AG04450 (cell line): ENCODE results near the gene FBXW7. TPM values are rescaled to one million over a fixed set of nuclear protein-coding genes. Genes with fewer than 3 reads are reported as not detected.

Experiments used
- CTCF ChIA-PET: fragments of 300-600, 350-600 bp; formaldehyde crosslinking; extraction: SDS; loops from one replicate; lab custom pipeline; 2022; ENCODE audit warnings: antibody characterized with exemption, inconsistent platforms; lab: Charles Lee
- POLR2A ChIA-PET: fragments of 350-600 bp; formaldehyde crosslinking; extraction: SDS; loops from one replicate; lab custom pipeline; 2021; ENCODE audit warnings: antibody characterized with exemption, inconsistent platforms; lab: Yijun Ruan, JAX
- DNase-seq: peaks from one replicate; pipeline ENCODE4 v3.0.0-alpha.2; 2011; ENCODE audit warnings: low read depth, low spot score
- H3K27ac ChIP-seq: one replicate; pipeline ENCODE4 v1.5.1; 2012; ENCODE audit warnings: low read depth, low read length, control low read depth
- H3K27me3 ChIP-seq: one replicate; pipeline ENCODE4 v1.6.0; 2012; ENCODE audit warnings: low read length; ENCODE audit not compliant: control insufficient read depth, insufficient read depth
- H3K4me3 ChIP-seq: 2 replicates; pipeline ENCODE4 v1.5.1; 2011; ENCODE audit warnings: mild to moderate bottlenecking, low read depth, low read length, control low read depth
- H3K9me3 ChIP-seq: 2 replicates; pipeline ENCODE4 v1.5.1; 2012; ENCODE audit warnings: low read length; ENCODE audit not compliant: control insufficient read depth, insufficient read depth
- CTCF ChIP-seq: IDR thresholded peaks from 2 replicates; pipeline ENCODE4 v1.5.1; 2011; ENCODE audit warnings: low read depth, low read length, control low read depth, inconsistent platforms
- polyA plus RNA-seq: library from polyadenylated mRNA; depleted of rRNA; stranded (reverse); fragments of >200 nt; gene quantifications from 2 replicates; pipeline ENCODE4 v1.2.3, GENCODE V29; 2011

FBXW7 gene
- polyA plus RNA-seq, 1 experiment = 16.3 TPM

DNA sequence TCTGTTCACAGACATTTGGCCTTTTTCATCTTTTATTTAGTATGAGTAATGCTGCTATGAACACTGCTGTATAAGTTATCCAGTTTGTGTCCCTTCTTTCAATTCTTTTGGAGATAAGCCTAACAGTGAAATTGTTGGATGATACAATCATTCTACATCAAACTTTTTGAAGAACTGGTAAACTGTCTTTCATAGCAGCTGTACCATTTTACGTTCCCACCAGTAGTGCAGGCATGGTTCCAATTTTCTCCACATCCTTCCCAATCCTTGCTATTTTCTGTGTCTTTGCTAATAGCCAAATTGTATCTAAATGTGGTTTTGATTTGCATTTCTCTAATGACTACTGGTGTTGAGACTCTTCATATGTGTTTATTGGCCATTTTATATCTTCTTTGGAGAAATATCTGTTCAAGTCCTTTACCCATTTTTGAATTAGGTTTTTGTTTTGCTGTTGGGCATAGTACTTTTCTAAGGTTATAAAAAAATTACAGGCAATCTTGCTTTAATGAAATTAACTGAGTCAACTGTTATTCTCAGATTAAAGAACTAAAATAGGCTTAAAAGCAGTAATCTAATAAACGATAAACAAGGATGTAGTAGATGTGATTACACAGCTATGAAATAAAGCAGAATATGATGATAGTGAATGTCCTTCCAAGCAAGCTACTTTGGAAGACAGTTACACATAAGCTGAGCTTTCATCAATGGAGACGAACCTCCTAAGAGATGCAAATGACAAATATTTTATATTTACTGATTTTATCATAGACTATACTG lies 57.2 kb downstream of the FBXW7 start:
- CTCF ChIA-PET = interaction anchor here (0.7 to 3.0 kb wide), 2 partner anchors 22 to 163 kb away, joined by 3 to 15 read pairs; no protein-coding TSS in a partner anchor
- POLR2A ChIA-PET = no interaction called here
- Histone ChIP-seq H3K9me3 (no peaks in the 10 kb centered on the region), H3K27me3 (no peaks in the 10 kb centered on the region), H3K4me3 (no peak overlapping the region), H3K27ac (no peak overlapping the region)
- no peak for TF ChIP-seq CTCF
- no peak for DNase-seq

DNA sequence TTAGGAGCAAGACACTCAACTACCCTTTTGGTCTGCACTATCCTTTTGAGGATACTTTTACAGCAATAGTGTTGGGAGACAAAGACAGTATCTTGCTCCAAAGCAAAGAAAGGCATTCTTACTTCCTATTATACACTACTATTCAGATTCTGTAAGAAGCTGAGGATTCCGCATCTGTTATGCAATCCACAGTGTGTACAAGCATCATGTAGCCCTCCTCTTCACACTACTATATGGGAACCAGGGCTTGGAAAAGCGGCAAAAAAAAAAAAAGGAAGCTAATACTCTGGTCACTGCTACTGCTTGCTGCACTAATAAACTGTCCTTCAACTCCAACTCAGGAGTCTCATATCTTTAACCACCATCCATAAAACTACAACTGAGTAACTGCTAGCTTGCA lies 59.1 kb downstream of the FBXW7 start:
- H3K4me3 ChIP-seq = no peak overlapping the region
- no peaks in the 10 kb centered on the region for H3K9me3 ChIP-seq
- no peak for DNase-seq
- ChIA-PET CTCF (interaction anchor here (0.6 to 3.0 kb wide), 3 partner anchors 11 to 24 kb away, joined by 3 to 15 read pairs (median 4); no protein-coding TSS in a partner anchor), POLR2A (interaction anchor here (0.6 kb wide), 1 partner anchor 59 kb away, joined by 3 read pairs; the partner anchor contains the start of gene FBXW7)
- TF ChIP-seq CTCF = no peak
- H3K27me3 ChIP-seq = no peaks in the 10 kb centered on the region
- H3K27ac ChIP-seq = no peak overlapping the region

- no peak for DNase-seq
- H3K27me3 ChIP-seq = no peaks in the 10 kb centered on the region
- H3K4me3 ChIP-seq = no peak overlapping the region
- no peak overlapping the region for H3K27ac ChIP-seq
- POLR2A ChIA-PET = no interaction called here
- CTCF ChIA-PET = interaction anchor here (0.8 to 2.7 kb wide), 5 partner anchors 11 to 30 kb away, joined by 3 to 10 read pairs (median 3); no protein-coding TSS in a partner anchor
- TF ChIP-seq CTCF = no peak
- peaks cover 5% of the 10 kb centered on the region; the same call in 1 of the 2 replicates for H3K9me3 ChIP-seq
These were observed 64.6 kb downstream of the FBXW7 start for GRCh38 chr4:152471251-152471792.

DNA sequence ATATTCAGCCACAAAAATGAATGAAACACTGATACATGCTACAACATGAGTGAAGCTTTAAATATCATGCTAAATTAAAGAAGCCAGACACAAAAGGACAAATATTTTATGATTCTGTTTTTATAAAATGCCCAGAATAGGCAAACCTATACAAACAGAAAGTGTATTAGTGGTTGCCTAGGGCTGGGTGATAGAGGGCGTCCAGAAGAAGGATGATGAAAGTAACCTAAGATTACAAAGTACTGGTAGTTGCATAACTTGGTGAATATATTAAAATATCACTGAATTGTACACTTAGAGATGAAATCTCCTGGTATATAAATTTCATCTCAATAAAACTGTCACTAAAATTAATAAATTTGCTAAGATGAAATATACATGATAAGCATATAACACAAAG lies 67.5 kb downstream of the FBXW7 start:
- CTCF ChIA-PET = no interaction called here
- H3K27ac ChIP-seq = no peak overlapping the region
- peaks cover 5% of the 10 kb centered on the region; the same call in 1 of the 2 replicates for H3K9me3 ChIP-seq
- no peak overlapping the region for H3K4me3 ChIP-seq
- POLR2A ChIA-PET = no interaction called here
- no peaks in the 10 kb centered on the region for H3K27me3 ChIP-seq
- DNase-seq = no peak
- TF ChIP-seq CTCF = no peak

DNA sequence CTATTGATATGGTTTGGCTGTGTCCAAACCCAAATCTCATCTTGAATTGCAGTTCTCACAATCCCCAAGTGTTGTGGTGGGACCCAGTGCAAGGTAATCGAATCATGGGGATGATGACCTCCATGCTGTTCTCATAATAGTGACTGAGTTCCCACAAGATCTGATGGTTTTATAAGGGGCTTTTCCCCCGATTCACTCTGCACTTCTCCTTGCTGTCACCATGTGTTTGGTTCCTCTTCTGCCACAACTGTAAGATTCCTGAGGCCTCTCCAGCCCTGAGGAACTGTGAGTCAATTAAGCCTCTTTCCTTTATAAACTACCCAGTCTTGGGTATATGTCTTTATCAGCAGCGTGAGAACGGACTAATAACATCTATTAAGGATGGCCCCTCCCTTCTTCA lies 68.8 kb downstream of the FBXW7 start:
- Histone ChIP-seq H3K27me3 (no peaks in the 10 kb centered on the region), H3K9me3 (peaks cover 5% of the 10 kb centered on the region; the same call in 1 of the 2 replicates), H3K27ac (no peak overlapping the region), H3K4me3 (no peak overlapping the region)
- no peak for DNase-seq
- no peak for TF ChIP-seq CTCF
- CTCF ChIA-PET = interaction anchor here (0.8 kb wide), 1 partner anchor 29 kb away, joined by 5 read pairs; no protein-coding TSS in a partner anchor
- POLR2A ChIA-PET = no interaction called here
